ENCODE results near the gene ABLIM1. TPM values are rescaled to one million over a fixed set of nuclear protein-coding genes. Genes with fewer than 3 reads are reported as not detected.

Gene ABLIM1
- total RNA-seq, 4 donors from 2014 or later, result 84.7 to 203 (median 150) TPM

DNA sequence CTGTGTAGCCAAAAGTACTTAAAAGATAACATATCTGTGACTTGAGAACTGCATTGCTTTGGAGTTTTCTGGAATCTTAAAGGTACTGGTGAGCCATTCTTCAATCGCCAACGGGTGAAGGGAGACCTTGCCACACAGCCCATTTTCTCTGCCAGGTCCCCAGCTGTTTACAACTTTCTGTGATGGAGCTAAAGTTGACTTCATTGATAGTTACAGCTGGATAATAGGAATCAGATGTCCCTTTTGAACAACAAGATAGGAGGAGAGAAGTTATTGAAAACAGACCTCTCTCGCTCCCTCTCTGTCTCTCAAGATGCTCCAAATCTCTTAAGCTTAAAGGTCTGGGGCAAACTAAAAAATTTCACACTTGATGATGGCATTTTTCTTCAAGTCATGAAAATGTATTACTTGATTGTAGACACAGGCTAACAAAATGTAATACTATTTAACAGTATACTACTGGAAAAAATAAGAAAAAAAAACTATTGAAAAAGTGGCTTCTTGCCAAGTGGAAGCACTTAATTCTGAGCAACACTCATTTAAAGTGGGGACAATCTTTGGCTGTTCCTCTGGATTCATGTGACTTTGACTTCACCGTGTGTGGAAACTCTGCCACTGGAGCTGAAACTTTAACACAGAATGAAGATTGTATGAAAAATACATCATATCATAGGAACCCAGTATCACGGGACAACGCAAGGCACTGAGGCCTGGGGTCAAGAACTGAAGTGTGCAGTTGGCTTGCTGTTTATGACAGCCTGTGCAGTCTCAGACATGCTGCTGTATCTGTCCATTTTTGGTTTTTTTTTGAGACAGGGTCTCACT lies 175.4 kb downstream of the ABLIM1 start:
- no peak for TF ChIP-seq CTCF (IDR thresholded peaks at IDR 0.05 in 4 of 5, conservative IDR thresholded peaks at IDR 0.05 in 1 of 5)
- no peak for TF ChIP-seq POLR2A (IDR thresholded peaks at IDR 0.05)
- in situ Hi-C loops (cut with MboI; ENCODE audit: low sequenced_read_pairs in 4 of 4), result no loop called here

DNA sequence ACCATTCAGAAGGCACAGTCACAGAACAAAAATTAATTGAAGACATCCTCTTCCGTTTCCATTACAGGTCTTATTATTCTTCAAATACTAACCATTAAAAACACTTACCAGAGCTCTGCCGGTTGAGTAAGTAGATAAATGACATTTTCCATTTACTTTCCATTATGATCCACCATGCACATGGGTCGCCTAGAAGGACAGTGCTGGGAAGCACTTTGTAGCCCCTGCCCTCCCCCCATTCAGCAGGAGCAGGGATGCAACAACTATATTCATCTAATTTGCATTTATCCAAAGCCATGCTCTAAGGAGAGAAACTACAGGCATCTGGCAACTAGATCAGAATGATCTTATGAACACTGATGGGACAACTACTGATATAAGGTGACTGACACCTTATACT lies 177.0 kb downstream of the ABLIM1 start:
- ATAC-seq, result no peak
- TF ChIP-seq POLR2A (IDR thresholded peaks at IDR 0.05) (no peak), CTCF (IDR thresholded peaks at IDR 0.05 in 4 of 5, conservative IDR thresholded peaks at IDR 0.05 in 1 of 5) (no peak)
- Histone ChIP-seq H3K4me1 (peaks cover 21 to 68% of the 10 kb centered on the region in 2 donors), H3K27ac (peak overlapping the region in 3 of 4 donors; percentile 10 to 80 (median 78)), H3K27me3 (no peaks in the 10 kb centered on the region), H3K9me3 (no peaks in the 10 kb centered on the region), H3K4me3 (no peak overlapping the region), H3K36me3 (peaks cover 0 to 4% of the 10 kb centered on the region in 2 donors)
- in situ Hi-C loops (cut with MboI; ENCODE audit: low sequenced_read_pairs in 4 of 4) (no loop called here), intact Hi-C loops (cut with DNase I; ENCODE audit: low total_unique reads) (no loop called here)
- DNase-seq, result no peak

More for the DNA sequence above, 175.4 kb downstream of the ABLIM1 start:
- ATAC-seq, result peak; percentile 32 to 43
- H3K4me1 ChIP-seq, result peaks cover 17 to 67% of the 10 kb centered on the region in 2 donors
- H3K27ac ChIP-seq, result peak overlapping the region; percentile 47 to 80 (median 62)
- no peaks in the 10 kb centered on the region for H3K9me3 ChIP-seq
- H3K4me3 ChIP-seq, result no peak overlapping the region
- no peaks in the 10 kb centered on the region for H3K27me3 ChIP-seq
- intact Hi-C loops (cut with DNase I; ENCODE audit: low total_unique reads), result no loop called here
- peaks cover 0 to 7% of the 10 kb centered on the region in 2 donors for H3K36me3 ChIP-seq
- peak in 1 of 2 donors; percentile 24 for DNase-seq

DNA sequence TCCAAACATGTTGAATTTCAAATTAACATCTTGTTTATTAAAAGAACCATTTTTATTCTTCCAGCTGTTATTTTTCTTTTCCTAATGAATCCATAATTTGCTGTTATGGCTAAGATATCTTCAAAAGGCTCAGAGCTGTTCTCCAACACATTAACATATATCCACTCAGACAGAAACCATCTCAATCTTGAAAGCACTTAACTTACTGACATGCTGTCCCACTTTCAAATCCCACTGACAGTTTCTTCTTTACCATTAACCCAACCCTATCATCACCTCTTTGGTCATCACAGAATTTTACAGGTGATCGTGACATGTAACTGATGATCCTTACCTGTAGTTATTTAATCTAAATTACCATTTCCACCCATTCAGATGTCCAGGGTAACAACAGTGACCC lies 178.2 kb downstream of the ABLIM1 start:
- Histone ChIP-seq H3K9me3 (no peaks in the 10 kb centered on the region), H3K4me1 (peaks cover 21 to 69% of the 10 kb centered on the region in 2 donors), H3K4me3 (no peak overlapping the region), H3K27ac (peak overlapping the region; percentile 75 to 80 (median 78)), H3K27me3 (no peaks in the 10 kb centered on the region), H3K36me3 (no peaks in the 10 kb centered on the region)
- DNase-seq (no peak), ATAC-seq (no peak)
- intact Hi-C loops (cut with DNase I; ENCODE audit: low total_unique reads), result loop anchor here (10.0 kb wide), 1 partner anchor 645 kb away; no protein-coding TSS in a partner anchor
- TF ChIP-seq POLR2A (IDR thresholded peaks at IDR 0.05) (no peak), CTCF (IDR thresholded peaks at IDR 0.05 in 4 of 5, conservative IDR thresholded peaks at IDR 0.05 in 1 of 5) (no peak)
- in situ Hi-C loops (cut with MboI; ENCODE audit: low sequenced_read_pairs in 4 of 4), result loop anchor here in 2 of 4 donors (10.0 kb wide), 1 partner anchor 225 kb away; no protein-coding TSS in a partner anchor

DNA sequence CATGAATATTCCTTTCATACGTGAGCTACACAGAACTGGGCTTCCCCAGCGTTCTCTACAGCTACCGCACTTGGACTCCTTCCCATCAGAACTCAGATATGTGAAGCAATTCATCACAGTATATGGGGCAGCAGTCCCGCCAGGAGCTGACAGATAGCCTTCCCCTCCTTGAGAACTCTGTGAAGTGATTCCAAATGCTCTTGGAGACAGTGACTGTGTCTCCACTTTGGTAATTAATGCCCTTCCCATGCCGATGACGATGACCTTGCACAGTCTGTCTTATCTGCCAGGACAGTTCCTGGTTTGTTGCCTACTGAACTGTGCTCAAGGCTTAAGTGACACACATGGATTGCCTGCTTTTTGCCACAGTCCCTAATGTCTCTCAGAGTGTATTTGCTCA lies 178.8 kb downstream of the ABLIM1 start:
- Histone ChIP-seq H3K9me3 (no peaks in the 10 kb centered on the region), H3K36me3 (no peaks in the 10 kb centered on the region), H3K4me1 (peaks cover 21 to 69% of the 10 kb centered on the region in 2 donors), H3K27me3 (no peaks in the 10 kb centered on the region), H3K27ac (peak overlapping the region; percentile 75 to 80 (median 78)), H3K4me3 (no peak overlapping the region)
- intact Hi-C loops (cut with DNase I; ENCODE audit: low total_unique reads), result loop anchor here (10.0 kb wide), 1 partner anchor 645 kb away; no protein-coding TSS in a partner anchor
- no peak for TF ChIP-seq POLR2A (IDR thresholded peaks at IDR 0.05)
- TF ChIP-seq CTCF (IDR thresholded peaks at IDR 0.05 in 4 of 5, conservative IDR thresholded peaks at IDR 0.05 in 1 of 5), result no peak
- in situ Hi-C loops (cut with MboI; ENCODE audit: low sequenced_read_pairs in 4 of 4), result loop anchor here in 2 of 4 donors (10.0 kb wide), 1 partner anchor 225 kb away; no protein-coding TSS in a partner anchor
- ATAC-seq, result peak; percentile 67 to 76
- DNase-seq, result peak; percentile 55 to 70
